Measurements from ENCODE around the gene NOP10.

DNA sequence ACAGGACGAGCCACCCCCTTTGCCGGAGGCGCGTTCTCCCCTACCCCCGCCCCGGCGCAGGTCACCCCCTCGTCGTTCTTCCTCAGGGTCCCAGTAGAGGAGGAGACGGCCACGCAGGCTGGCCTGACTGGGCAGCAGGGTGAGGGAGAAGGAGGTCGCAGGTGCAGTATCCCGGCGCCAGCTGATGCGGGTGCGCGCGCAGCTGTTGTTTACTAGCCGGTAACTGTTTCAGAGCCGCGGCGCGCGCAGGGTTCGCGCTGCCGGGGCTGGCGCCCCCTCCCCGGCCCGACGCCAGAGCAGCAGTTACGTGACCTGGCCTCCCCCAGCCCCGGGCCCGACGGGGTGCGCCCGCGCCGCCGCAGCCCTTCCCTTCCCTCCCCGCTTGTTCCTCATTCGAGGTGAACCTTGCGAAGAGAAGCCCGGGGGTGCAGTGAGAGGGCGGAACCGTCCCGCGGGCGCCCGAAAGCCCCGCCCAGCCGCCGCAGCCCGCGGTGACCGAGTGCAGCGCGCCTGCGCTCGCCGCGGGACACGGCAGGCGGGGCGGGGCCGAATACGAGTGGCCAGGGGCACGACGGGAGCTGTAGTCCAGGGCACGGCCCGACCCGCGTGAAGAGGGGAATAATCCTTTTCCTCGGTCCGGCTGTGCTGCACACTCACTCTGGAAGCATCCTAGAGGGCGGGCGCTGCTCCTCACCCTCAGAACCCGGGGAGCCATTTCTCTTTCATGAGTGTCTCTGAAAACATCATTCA lies 5.2 kb downstream of the NOP10 start, which contains the start of gene SLC12A6:
- TF ChIP-seq POLR2A (IDR thresholded peaks at IDR 0.05) = peak; percentile 70 to 86
- TF ChIP-seq, protein P1, sequence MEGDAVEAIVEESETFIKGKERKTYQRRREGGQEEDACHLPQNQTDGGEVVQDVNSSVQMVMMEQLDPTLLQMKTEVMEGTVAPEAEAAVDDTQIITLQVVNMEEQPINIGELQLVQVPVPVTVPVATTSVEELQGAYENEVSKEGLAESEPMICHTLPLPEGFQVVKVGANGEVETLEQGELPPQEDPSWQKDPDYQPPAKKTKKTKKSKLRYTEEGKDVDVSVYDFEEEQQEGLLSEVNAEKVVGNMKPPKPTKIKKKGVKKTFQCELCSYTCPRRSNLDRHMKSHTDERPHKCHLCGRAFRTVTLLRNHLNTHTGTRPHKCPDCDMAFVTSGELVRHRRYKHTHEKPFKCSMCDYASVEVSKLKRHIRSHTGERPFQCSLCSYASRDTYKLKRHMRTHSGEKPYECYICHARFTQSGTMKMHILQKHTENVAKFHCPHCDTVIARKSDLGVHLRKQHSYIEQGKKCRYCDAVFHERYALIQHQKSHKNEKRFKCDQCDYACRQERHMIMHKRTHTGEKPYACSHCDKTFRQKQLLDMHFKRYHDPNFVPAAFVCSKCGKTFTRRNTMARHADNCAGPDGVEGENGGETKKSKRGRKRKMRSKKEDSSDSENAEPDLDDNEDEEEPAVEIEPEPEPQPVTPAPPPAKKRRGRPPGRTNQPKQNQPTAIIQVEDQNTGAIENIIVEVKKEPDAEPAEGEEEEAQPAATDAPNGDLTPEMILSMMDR (IDR thresholded peaks at IDR 0.05 in 4 of 5, conservative IDR thresholded peaks at IDR 0.05 in 1 of 5) = no peak

Measured in gastrocnemius medialis (tissue), 4 donors.